Tibial artery (tissue), 4 donors: ENCODE results near the gene SALL4.

Source experiments
- DNase-seq, 2 donors: peaks; one replicate each; pipeline ENCODE4 v3.0.0-alpha.2; 2019
- H3K27ac ChIP-seq, 2 donors: fragments of 200-600 bp; sonication (generic) in 1 of 2; 1 replicate in 1 of 2; 2 replicates in 1 of 2; pipeline ENCODE4 v1.5.1; 2018 to 2019; ENCODE audit warnings: mild to moderate bottlenecking in 1 of 2
- H3K27me3 ChIP-seq, 2 donors: fragments of 200-600 bp; sonication (generic) in 1 of 2; one replicate each; pipeline versions ENCODE4 v1.5.1 to v1.6.0; 2016 to 2019
- H3K36me3 ChIP-seq, 3 donors: fragments of 200-600 bp; sonication (generic) in 2 of 3; one replicate each; pipeline ENCODE4 v1.5.1; 2016 to 2019; ENCODE audit warnings: mild to moderate bottlenecking in 2 of 3
- H3K4me1 ChIP-seq, 4 donors: fragments of 200-600 bp; sonication (generic) in 2 of 4; 1 replicate in 3 of 4; 2 replicates in 1 of 4; pipeline ENCODE4 v1.5.1; 2016 to 2019
- H3K4me3 ChIP-seq, 2 donors: fragments of 200-600 bp; sonication (generic) in 1 of 2; 1 replicate in 1 of 2; 2 replicates in 1 of 2; pipeline ENCODE4 v1.5.1; 2018 to 2019; ENCODE audit warnings: mild to moderate bottlenecking in 2 of 2
- H3K9me3 ChIP-seq, 3 donors: fragments of 200-600 bp; sonication (generic) in 1 of 3; one replicate each; pipeline ENCODE4 v1.5.1; 2016 to 2019
- CTCF ChIP-seq, 2 experiments: fragments of 200-600 bp in 1 of 2; fragments of 450-650 bp in 1 of 2; IDR thresholded peaks; one replicate each; pipeline ENCODE4 v1.5.1; 2017 to 2019; ENCODE audit warnings: antibody characterized with exemption in 2 of 2, mild to moderate bottlenecking in 1 of 2, moderate library complexity in 1 of 2
- intact Hi-C: fragments of 100-400 bp; cut with DNase I; formaldehyde crosslinking; loops from one replicate; pipeline ENCODE4 v1.15.0; 2023; ENCODE audit warnings: low total_unique reads

Gene SALL4

GRCh38 chr20:51810155-51811041 lies 8.1 kb upstream of the SALL4 start:
- Histone ChIP-seq H3K4me3 (no peak overlapping the region), H3K4me1 (no peaks in the 10 kb centered on the region), H3K27ac (no peak overlapping the region), H3K36me3 (no peaks in the 10 kb centered on the region), H3K9me3 (no peaks in the 10 kb centered on the region), H3K27me3 (peaks cover 0 to 5% of the 10 kb centered on the region in 2 donors)
- TF ChIP-seq CTCF (IDR thresholded peaks at IDR 0.05): no peak
- DNase-seq: no peak
- intact Hi-C loops: no loop called here

GRCh38 chr20:51807720-51808250 lies 5.5 kb upstream of the SALL4 start:
- H3K4me1 ChIP-seq: no peaks in the 10 kb centered on the region
- intact Hi-C loops: no loop called here

GRCh38 chr20:51804754-51805153 lies 2.4 kb upstream of the SALL4 start:
- DNase-seq: no peak
- Histone ChIP-seq H3K36me3 (no peaks in the 10 kb centered on the region), H3K9me3 (no peaks in the 10 kb centered on the region), H3K27me3 (peaks cover 3 to 37% of the 10 kb centered on the region in 2 donors), H3K4me3 (no peak overlapping the region), H3K4me1 (peaks cover 0 to 24% (median 18%) of the 10 kb centered on the region in 4 donors), H3K27ac (no peak overlapping the region)
- no peak for TF ChIP-seq CTCF (IDR thresholded peaks at IDR 0.05)
- intact Hi-C loops: no loop called here

More at GRCh38 chr20:51807720-51808250, 5.5 kb upstream of the SALL4 start:
- DNase-seq: no peak
- peaks cover 0 to 8% of the 10 kb centered on the region in 2 donors for H3K27me3 ChIP-seq
- no peak for TF ChIP-seq CTCF (IDR thresholded peaks at IDR 0.05)
- no peaks in the 10 kb centered on the region for H3K36me3 ChIP-seq
- H3K27ac ChIP-seq: no peak overlapping the region
- H3K4me3 ChIP-seq: no peak overlapping the region
- H3K9me3 ChIP-seq: no peaks in the 10 kb centered on the region

GRCh38 chr20:51803148-51803854 lies 980 bp upstream of the SALL4 start:
- no peak for DNase-seq
- intact Hi-C loops: no loop called here
- no peak for TF ChIP-seq CTCF (IDR thresholded peaks at IDR 0.05)
- Histone ChIP-seq H3K4me3 (no peak overlapping the region), H3K9me3 (no peaks in the 10 kb centered on the region), H3K27me3 (peaks cover 3 to 50% of the 10 kb centered on the region in 2 donors), H3K27ac (no peak overlapping the region), H3K4me1 (peaks cover 0 to 24% (median 18%) of the 10 kb centered on the region in 4 donors), H3K36me3 (no peaks in the 10 kb centered on the region)

GRCh38 chr20:51801823-51802123 lies 548 bp downstream of the SALL4 start:
- H3K27me3 ChIP-seq: peaks cover 3 to 54% of the 10 kb centered on the region in 2 donors
- TF ChIP-seq CTCF (IDR thresholded peaks at IDR 0.05): no peak
- H3K36me3 ChIP-seq: no peaks in the 10 kb centered on the region
- no peak overlapping the region for H3K27ac ChIP-seq
- no peaks in the 10 kb centered on the region for H3K9me3 ChIP-seq
- H3K4me1 ChIP-seq: peaks cover 0 to 24% (median 18%) of the 10 kb centered on the region in 4 donors
- no peak overlapping the region for H3K4me3 ChIP-seq
- intact Hi-C loops: no loop called here
- no peak for DNase-seq
